ENCODE measurements around the gene NT5C1B. TPM values are rescaled to one million over a fixed set of nuclear protein-coding genes. Genes with fewer than 3 reads are reported as not detected.

NT5C1B gene
- total and polyA plus RNA-seq, 2 experiments from 2014 or later: not detected

DNA sequence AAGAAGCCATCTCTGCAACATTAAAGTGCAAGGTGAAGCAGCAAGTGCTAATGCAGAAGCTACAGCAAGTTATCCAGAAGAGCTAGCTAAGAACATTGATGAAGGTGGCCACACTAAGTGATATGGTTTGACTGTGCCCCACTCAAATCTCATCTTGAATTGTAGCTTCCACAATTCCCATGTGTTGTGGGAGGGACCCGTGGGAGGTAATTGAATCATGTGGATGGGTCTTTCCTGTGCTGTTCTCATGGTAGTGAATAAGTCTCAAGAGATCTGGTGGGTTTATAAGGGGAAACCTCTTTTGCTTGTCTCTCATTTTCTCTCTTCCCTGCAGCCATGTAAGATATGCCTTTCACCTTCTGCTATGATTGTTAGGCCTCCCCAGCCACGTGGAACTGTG, 40.3 kb downstream of the NT5C1B start (continued):
- TF ChIP-seq, protein P1, sequence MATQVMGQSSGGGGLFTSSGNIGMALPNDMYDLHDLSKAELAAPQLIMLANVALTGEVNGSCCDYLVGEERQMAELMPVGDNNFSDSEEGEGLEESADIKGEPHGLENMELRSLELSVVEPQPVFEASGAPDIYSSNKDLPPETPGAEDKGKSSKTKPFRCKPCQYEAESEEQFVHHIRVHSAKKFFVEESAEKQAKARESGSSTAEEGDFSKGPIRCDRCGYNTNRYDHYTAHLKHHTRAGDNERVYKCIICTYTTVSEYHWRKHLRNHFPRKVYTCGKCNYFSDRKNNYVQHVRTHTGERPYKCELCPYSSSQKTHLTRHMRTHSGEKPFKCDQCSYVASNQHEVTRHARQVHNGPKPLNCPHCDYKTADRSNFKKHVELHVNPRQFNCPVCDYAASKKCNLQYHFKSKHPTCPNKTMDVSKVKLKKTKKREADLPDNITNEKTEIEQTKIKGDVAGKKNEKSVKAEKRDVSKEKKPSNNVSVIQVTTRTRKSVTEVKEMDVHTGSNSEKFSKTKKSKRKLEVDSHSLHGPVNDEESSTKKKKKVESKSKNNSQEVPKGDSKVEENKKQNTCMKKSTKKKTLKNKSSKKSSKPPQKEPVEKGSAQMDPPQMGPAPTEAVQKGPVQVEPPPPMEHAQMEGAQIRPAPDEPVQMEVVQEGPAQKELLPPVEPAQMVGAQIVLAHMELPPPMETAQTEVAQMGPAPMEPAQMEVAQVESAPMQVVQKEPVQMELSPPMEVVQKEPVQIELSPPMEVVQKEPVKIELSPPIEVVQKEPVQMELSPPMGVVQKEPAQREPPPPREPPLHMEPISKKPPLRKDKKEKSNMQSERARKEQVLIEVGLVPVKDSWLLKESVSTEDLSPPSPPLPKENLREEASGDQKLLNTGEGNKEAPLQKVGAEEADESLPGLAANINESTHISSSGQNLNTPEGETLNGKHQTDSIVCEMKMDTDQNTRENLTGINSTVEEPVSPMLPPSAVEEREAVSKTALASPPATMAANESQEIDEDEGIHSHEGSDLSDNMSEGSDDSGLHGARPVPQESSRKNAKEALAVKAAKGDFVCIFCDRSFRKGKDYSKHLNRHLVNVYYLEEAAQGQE (IDR thresholded peaks at IDR 0.05; ENCODE audit: unreplicated experiment): no peak
- TF ChIP-seq ZNF331 (CRISPR knock-in tag; IDR thresholded peaks at IDR 0.05; ENCODE audit: low read depth) (no peak), CREB1 (CRISPR knock-in tag; IDR thresholded peaks at IDR 0.05; ENCODE audit: low read depth) (no peak), NANOG (IDR thresholded peaks at IDR 0.05; ENCODE audit: borderline replicate concordance) (no peak), EZH2phosphoT487 (IDR thresholded peaks at IDR 0.05; ENCODE audit: unreplicated experiment) (no peak)
- TF ChIP-seq, protein P2, sequence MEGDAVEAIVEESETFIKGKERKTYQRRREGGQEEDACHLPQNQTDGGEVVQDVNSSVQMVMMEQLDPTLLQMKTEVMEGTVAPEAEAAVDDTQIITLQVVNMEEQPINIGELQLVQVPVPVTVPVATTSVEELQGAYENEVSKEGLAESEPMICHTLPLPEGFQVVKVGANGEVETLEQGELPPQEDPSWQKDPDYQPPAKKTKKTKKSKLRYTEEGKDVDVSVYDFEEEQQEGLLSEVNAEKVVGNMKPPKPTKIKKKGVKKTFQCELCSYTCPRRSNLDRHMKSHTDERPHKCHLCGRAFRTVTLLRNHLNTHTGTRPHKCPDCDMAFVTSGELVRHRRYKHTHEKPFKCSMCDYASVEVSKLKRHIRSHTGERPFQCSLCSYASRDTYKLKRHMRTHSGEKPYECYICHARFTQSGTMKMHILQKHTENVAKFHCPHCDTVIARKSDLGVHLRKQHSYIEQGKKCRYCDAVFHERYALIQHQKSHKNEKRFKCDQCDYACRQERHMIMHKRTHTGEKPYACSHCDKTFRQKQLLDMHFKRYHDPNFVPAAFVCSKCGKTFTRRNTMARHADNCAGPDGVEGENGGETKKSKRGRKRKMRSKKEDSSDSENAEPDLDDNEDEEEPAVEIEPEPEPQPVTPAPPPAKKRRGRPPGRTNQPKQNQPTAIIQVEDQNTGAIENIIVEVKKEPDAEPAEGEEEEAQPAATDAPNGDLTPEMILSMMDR (conservative IDR thresholded peaks at IDR 0.05; ENCODE audit: low read depth in 2 of 2): no peak
- TF ChIP-seq, protein P3, sequence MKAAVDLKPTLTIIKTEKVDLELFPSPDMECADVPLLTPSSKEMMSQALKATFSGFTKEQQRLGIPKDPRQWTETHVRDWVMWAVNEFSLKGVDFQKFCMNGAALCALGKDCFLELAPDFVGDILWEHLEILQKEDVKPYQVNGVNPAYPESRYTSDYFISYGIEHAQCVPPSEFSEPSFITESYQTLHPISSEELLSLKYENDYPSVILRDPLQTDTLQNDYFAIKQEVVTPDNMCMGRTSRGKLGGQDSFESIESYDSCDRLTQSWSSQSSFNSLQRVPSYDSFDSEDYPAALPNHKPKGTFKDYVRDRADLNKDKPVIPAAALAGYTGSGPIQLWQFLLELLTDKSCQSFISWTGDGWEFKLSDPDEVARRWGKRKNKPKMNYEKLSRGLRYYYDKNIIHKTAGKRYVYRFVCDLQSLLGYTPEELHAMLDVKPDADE (IDR thresholded peaks at IDR 0.05): no peak

DNA sequence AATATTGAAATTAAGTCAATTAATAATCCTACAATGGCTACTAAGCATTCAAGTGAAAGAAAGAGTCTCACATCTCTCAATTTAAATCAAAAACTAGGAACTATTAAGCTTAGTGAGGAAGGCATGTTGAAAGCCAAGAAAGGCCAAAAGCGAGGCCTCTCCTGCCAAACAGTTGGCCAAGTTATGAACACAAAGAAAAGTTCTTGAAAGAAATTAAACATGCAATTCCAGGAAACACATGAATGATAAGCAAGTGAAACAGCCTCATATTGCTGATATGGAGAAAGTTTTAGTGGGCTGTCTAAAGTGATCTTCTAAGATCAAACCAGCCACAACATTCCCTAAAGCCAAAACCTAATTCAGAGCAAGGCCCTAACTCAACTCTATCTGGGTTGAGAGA, 40.7 kb downstream of the NT5C1B start:
- DNase-seq (ENCODE audit: low spot score): no peak
- H3K27me3 Mint-ChIP-seq (ENCODE audit: insufficient read depth, low read depth, poor library complexity): no peaks in the 10 kb centered on the region
- Histone ChIP-seq H3K27ac (ENCODE audit: low read depth) (no peak overlapping the region), H3K4me2 (no peak overlapping the region), H3K27me3 (ENCODE audit: insufficient read depth) (no peaks in the 10 kb centered on the region), H3K79me2 (replicated peaks; ENCODE audit: insufficient read depth) (peaks cover 5% of the 10 kb centered on the region; the same call in 1 of the 2 replicates), H3K4me3 (no peak overlapping the region), H3K4me1 (ENCODE audit: insufficient read depth) (peaks cover 4% of the 10 kb centered on the region; the same call in 1 of the 2 replicates), H3F3A (replicated peaks; ENCODE audit: low read depth) (no peaks in the 10 kb centered on the region), H3K9me2 (ENCODE audit: insufficient read depth) (no peaks in the 10 kb centered on the region), H4K20me1 (replicated peaks; ENCODE audit: insufficient read depth) (0 out of 2 replicates have a peak, but pooled peaks cover 3% of the 10 kb centered on the region), H2AFZ (no peak overlapping the region), H3K36me3 (ENCODE audit: insufficient read depth) (no peaks in the 10 kb centered on the region)
- no peaks in the 10 kb centered on the region for H3K9me3 Mint-ChIP-seq
- H3K4me1 Mint-ChIP-seq: peaks cover 18% of the 10 kb centered on the region
- H3K27ac Mint-ChIP-seq: no peak overlapping the region
- H3K36me3 Mint-ChIP-seq (ENCODE audit: low read depth): no peaks in the 10 kb centered on the region
- ATAC-seq: no peak
- no peak overlapping the region for H3K4me3 Mint-ChIP-seq
- TF ChIP-seq, protein P4, sequence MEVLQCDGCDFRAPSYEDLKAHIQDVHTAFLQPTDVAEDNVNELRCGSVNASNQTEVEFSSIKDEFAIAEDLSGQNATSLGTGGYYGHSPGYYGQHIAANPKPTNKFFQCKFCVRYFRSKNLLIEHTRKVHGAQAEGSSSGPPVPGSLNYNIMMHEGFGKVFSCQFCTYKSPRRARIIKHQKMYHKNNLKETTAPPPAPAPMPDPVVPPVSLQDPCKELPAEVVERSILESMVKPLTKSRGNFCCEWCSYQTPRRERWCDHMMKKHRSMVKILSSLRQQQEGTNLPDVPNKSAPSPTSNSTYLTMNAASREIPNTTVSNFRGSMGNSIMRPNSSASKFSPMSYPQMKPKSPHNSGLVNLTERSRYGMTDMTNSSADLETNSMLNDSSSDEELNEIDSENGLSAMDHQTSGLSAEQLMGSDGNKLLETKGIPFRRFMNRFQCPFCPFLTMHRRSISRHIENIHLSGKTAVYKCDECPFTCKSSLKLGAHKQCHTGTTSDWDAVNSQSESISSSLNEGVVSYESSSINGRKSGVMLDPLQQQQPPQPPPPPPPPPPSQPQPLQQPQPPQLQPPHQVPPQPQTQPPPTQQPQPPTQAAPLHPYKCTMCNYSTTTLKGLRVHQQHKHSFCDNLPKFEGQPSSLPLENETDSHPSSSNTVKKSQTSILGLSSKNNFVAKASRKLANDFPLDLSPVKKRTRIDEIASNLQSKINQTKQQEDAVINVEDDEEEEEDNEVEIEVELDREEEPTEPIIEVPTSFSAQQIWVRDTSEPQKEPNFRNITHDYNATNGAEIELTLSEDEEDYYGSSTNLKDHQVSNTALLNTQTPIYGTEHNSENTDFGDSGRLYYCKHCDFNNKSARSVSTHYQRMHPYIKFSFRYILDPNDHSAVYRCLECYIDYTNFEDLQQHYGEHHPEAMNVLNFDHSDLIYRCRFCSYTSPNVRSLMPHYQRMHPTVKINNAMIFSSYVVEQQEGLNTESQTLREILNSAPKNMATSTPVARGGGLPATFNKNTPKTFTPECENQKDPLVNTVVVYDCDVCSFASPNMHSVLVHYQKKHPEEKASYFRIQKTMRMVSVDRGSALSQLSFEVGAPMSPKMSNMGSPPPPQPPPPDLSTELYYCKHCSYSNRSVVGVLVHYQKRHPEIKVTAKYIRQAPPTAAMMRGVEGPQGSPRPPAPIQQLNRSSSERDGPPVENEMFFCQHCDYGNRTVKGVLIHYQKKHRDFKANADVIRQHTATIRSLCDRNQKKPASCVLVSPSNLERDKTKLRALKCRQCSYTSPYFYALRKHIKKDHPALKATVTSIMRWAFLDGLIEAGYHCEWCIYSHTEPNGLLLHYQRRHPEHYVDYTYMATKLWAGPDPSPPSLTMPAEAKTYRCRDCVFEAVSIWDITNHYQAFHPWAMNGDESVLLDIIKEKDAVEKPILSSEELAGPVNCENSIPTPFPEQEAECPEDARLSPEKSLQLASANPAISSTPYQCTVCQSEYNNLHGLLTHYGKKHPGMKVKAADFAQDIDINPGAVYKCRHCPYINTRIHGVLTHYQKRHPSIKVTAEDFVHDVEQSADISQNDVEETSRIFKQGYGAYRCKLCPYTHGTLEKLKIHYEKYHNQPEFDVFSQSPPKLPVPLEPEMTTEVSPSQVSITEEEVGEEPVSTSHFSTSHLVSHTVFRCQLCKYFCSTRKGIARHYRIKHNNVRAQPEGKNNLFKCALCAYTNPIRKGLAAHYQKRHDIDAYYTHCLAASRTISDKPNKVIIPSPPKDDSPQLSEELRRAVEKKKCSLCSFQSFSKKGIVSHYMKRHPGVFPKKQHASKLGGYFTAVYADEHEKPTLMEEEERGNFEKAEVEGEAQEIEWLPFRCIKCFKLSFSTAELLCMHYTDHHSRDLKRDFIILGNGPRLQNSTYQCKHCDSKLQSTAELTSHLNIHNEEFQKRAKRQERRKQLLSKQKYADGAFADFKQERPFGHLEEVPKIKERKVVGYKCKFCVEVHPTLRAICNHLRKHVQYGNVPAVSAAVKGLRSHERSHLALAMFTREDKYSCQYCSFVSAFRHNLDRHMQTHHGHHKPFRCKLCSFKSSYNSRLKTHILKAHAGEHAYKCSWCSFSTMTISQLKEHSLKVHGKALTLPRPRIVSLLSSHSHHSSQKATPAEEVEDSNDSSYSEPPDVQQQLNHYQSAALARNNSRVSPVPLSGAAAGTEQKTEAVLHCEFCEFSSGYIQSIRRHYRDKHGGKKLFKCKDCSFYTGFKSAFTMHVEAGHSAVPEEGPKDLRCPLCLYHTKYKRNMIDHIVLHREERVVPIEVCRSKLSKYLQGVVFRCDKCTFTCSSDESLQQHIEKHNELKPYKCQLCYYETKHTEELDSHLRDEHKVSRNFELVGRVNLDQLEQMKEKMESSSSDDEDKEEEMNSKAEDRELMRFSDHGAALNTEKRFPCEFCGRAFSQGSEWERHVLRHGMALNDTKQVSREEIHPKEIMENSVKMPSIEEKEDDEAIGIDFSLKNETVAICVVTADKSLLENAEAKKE (CRISPR knock-in tag; IDR thresholded peaks at IDR 0.05): no peak
- no peak for TF ChIP-seq EZH2 (IDR thresholded peaks at IDR 0.05; ENCODE audit: low read depth, unreplicated experiment)
